HG03378 (cell line): ENCODE measurements around the gene KBTBD4.

Experiments used
- ATAC-seq: cut with Tn5 transposase; IDR thresholded peaks from one replicate; pipeline ENCODE4 v1.9.1; 2021; ENCODE audit warnings: mild to moderate bottlenecking, moderate library complexity; ENCODE audit not compliant: unreplicated experiment

KBTBD4 gene

GRCh38 chr11:47578524-47579494 lies at the start of gene KBTBD4, which contains the start of gene NDUFS3:
Gene KBTBD4, minus strand, starts transcription at chr11:47578970. Its CDS starts 19 bp downstream, at chr11:47578951.
Gene NDUFS3, plus strand, starts transcription at chr11:47579074. Its CDS starts 18 bp downstream, at chr11:47579092.
- ATAC-seq: peak; percentile 87

GRCh38 chr11:47628026-47628425 lies 49.3 kb upstream of the KBTBD4 start:
- ATAC-seq: no peak

GRCh38 chr11:47626234-47626633 lies 47.5 kb upstream of the KBTBD4 start:
- no peak for ATAC-seq

GRCh38 chr11:47620836-47621378 lies 42.1 kb upstream of the KBTBD4 start:
- no peak for ATAC-seq

- ATAC-seq: no peak
Measured at GRCh38 chr11:47617417-47617809, 38.6 kb upstream of the KBTBD4 start.

GRCh38 chr11:47616726-47617416 lies 38.1 kb upstream of the KBTBD4 start:
- ATAC-seq: no peak

GRCh38 chr11:47615249-47615648 lies 36.5 kb upstream of the KBTBD4 start:
- ATAC-seq: no peak

GRCh38 chr11:47611348-47611794 lies 32.6 kb upstream of the KBTBD4 start:
- ATAC-seq: peak; percentile 81

GRCh38 chr11:47609675-47610074 lies 30.9 kb upstream of the KBTBD4 start:
- ATAC-seq: no peak

GRCh38 chr11:47607380-47607779 lies 28.6 kb upstream of the KBTBD4 start:
- ATAC-seq: no peak

GRCh38 chr11:47606731-47607130 lies 28.0 kb upstream of the KBTBD4 start:
- no peak for ATAC-seq

GRCh38 chr11:47605921-47606320 lies 27.2 kb upstream of the KBTBD4 start:
- ATAC-seq: no peak

GRCh38 chr11:47603295-47603694 lies 24.5 kb upstream of the KBTBD4 start:
- no peak for ATAC-seq

- no peak for ATAC-seq
Measured at GRCh38 chr11:47599902-47600301, 21.1 kb upstream of the KBTBD4 start.

GRCh38 chr11:47595967-47596366 lies 17.2 kb upstream of the KBTBD4 start:
- ATAC-seq: no peak

GRCh38 chr11:47595029-47595428 lies 16.3 kb upstream of the KBTBD4 start:
- ATAC-seq: no peak

GRCh38 chr11:47593934-47594855 lies 15.4 kb upstream of the KBTBD4 start, which contains the start of gene C1QTNF4:
Gene C1QTNF4, minus strand, starts transcription at chr11:47594411. Its CDS starts 3,601 bp downstream, at chr11:47590810.
- ATAC-seq: no peak

GRCh38 chr11:47593492-47593933 lies 14.7 kb upstream of the KBTBD4 start:
- ATAC-seq: no peak

GRCh38 chr11:47592970-47593369 lies 14.2 kb upstream of the KBTBD4 start:
- ATAC-seq: no peak

- ATAC-seq: no peak
Measured at GRCh38 chr11:47592251-47592650, 13.5 kb upstream of the KBTBD4 start.
